Spleen (tissue), 7 donors: Measurements from ENCODE around the gene RIOX2.

Experiments used
- CTCF ChIP-seq, 11 experiments: fragments of 200-600 bp in 7 of 11; fragments of 450-650 bp in 4 of 11; sonication (generic) in 4 of 11; IDR thresholded peaks in 8 of 11; conservative IDR thresholded peaks in 3 of 11; 1 replicate in 7 of 11; 2 replicates in 4 of 11; pipeline versions ENCODE4 v1.4.0 to v1.8.0; 2016 to 2021; ENCODE audit warnings: antibody characterized with exemption in 11 of 11, inconsistent platforms in 4 of 11, mild to moderate bottlenecking in 1 of 11
- POLR2A ChIP-seq, 3 donors: fragments of 450-650 bp; IDR thresholded peaks; one replicate each; pipeline ENCODE4 v1.5.1; 2017; ENCODE audit warnings: antibody characterized with exemption in 3 of 3, mild to moderate bottlenecking in 1 of 3
- POLR2AphosphoS5 ChIP-seq, 3 donors: sonication (generic); formaldehyde crosslinking; IDR thresholded peaks; one replicate each; pipeline ENCODE4 v1.5.1; 2017; ENCODE audit warnings: antibody characterized with exemption in 3 of 3
- donor health status: DM: no; HTN: no; CAD: no; lungs with moderate emphysema.
- donor health status: DM: no; HTN: no; CAD: no.
- donor health status: DM: no; HTN: no; CAD: no.

DNA sequence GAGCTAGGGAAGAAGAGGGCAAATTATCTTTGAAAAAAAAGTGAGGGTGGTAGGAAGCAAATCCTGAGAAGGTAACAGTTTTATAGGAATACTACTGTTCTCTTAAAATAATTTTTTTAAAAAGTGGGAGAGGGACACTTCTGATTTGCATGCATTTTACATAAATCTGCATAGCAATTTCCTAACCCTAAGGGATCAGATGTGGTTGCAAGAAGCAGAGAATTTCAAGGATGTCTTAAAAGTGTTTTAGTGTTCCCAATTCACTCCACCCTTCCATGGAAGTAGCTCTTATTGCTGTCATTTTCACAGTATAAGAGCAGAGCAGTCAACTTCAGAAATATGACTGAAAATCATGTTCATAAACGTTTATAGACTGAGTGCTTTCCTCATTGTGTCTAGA, 27.8 kb upstream of the RIOX2 start:
- no peak for TF ChIP-seq POLR2A (IDR thresholded peaks at IDR 0.05)
- TF ChIP-seq CTCF (IDR thresholded peaks at IDR 0.05 in 8 of 11, conservative IDR thresholded peaks at IDR 0.05 in 3 of 11), result no peak
- TF ChIP-seq POLR2AphosphoS5 (IDR thresholded peaks at IDR 0.05), result no peak
